Panc1 (cell line): ENCODE data around the gene GPR142.

Experiments used
- CTCF ChIP-seq: fragments of 450-650 bp; IDR thresholded peaks from 2 replicates; pipeline ENCODE4 v1.5.1; 2017; ENCODE audit warnings: mild to moderate bottlenecking
- POLR2AphosphoS5 ChIP-seq: IDR thresholded peaks from 2 replicates; pipeline ENCODE4 v1.6.1; 2012; ENCODE audit warnings: mild to moderate bottlenecking, low read depth, low read length, moderate library complexity
- REST ChIP-seq, 2 experiments: IDR thresholded peaks; 2 replicates each; pipeline ENCODE4 v1.6.1; 2011 to 2012; ENCODE audit warnings: low read depth in 2 of 2, control low read depth in 1 of 2, low read length in 1 of 2, mild to moderate bottlenecking in 1 of 2, moderate library complexity in 1 of 2; ENCODE audit not compliant: insufficient read depth in 1 of 2
- SIN3A ChIP-seq: IDR thresholded peaks from 2 replicates; pipeline ENCODE4 v1.6.1; 2012; ENCODE audit warnings: low read depth, mild to moderate bottlenecking, low read length, moderate library complexity, borderline replicate concordance; ENCODE audit not compliant: insufficient read depth
- TCF7L2 ChIP-seq: IDR thresholded peaks from 2 replicates; pipeline ENCODE4 v1.6.1; 2011; ENCODE audit warnings: mild to moderate bottlenecking, low read depth, low read length, inconsistent platforms

- TF ChIP-seq REST (IDR thresholded peaks at IDR 0.05; ENCODE audit: insufficient read depth in 1 of 2, low read depth in 2 of 2, low read length in 1 of 2) (no peak), CTCF (no peak), POLR2AphosphoS5 (no peak), SIN3A (no peak), TCF7L2 (no peak)
Observed at GRCh38 chr17:74403512-74404137, 36.3 kb downstream of the GPR142 start.
